MM.1S (cell line): ENCODE results near the gene CDON.

Experiments used
- CTCF ChIP-seq: fragments of 300-600 bp; sonication (generic); IDR thresholded peaks from 2 replicates; pipeline ENCODE4 v1.5.1; 2016; ENCODE audit warnings: antibody characterized with exemption, low read length, mixed read lengths
- EZH2 ChIP-seq: fragments of 300-600 bp; sonication (generic); optimal IDR thresholded peaks from 2 replicates; pipeline ENCODE3; 2017; ENCODE audit warnings: low read depth, mild to moderate bottlenecking, antibody characterized with exemption, low read length, mixed read lengths
- EZH2phosphoT487 ChIP-seq: fragments of 300-600 bp; sonication (generic); IDR thresholded peaks from 2 replicates; pipeline ENCODE4 v1.6.1; 2018; ENCODE audit warnings: antibody characterized with exemption, low read length

GRCh38 chr11:126102436-126102981 is 39.8 kb upstream of the CDON start:
- TF ChIP-seq CTCF (no peak), EZH2phosphoT487 (no peak), EZH2 (no peak)
